SK-N-MC (cell line): ENCODE measurements around the gene PLA2G6.

Source experiments
- EZH2 ChIP-seq: fragments of 200-600 bp; sonication (generic); IDR thresholded peaks from one replicate; pipeline ENCODE4 v1.6.1; 2017; ENCODE audit warnings: antibody characterized with exemption
- POLR2AphosphoS5 ChIP-seq: IDR thresholded peaks from 2 replicates; pipeline ENCODE4 v1.6.1; 2012; ENCODE audit warnings: mild to moderate bottlenecking, low read depth, low read length, borderline replicate concordance

DNA sequence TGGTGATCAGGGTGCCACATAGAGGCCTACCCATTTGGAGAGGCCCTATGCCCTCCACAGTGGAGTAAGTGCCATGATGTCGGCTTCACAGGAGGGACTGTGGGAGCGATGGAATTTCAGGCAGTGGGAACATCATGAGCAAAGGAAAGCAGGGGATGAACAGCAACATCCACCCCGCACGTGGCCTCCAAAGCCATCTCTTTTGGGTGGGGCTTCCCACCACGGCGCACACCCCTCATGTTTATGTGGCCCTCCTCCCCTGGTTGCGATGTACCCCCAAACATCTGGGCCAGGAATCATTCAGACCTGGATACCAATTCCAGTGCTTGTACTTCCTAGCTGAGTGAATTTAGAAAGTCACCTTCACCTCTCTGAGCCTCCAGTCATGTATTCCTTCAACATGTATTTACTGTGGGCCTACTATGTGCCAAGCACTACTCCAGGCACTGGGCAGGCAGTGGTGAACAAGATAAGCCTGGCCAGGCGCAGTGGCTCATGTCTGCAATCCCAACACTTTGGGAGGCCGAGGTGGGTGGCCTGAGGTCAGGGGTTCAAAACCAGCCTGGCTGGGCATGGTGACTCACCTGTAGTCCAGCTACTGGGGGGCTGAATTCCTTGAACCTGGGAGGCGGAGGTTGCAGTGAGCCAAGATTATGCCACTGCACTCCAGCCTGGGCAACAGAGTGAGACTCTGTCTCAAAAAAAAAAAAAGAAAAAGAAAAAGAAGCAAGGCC lies 18.4 kb upstream of the PLA2G6 start:
- TF ChIP-seq POLR2AphosphoS5 (no peak), EZH2 (no peak)
